Spleen (tissue), 11 donors: Measurements from ENCODE around the gene SLC7A5. TPM values are rescaled to one million over a fixed set of nuclear protein-coding genes. Genes with fewer than 3 reads are reported as not detected.

ENCODE experiments used
- DNase-seq: peaks from one replicate; pipeline ENCODE4 v3.0.0-alpha.2; 2020
- H3K27ac ChIP-seq, 8 donors: fragments of 200-600 bp; sonication (generic) in 7 of 8; 1 replicate in 4 of 8; 2 replicates in 4 of 8; pipeline versions ENCODE4 v1.5.0 to v1.8.0; 2016 to 2021; ENCODE audit warnings: inconsistent platforms in 4 of 8, mild to moderate bottlenecking in 4 of 8, moderate library complexity in 1 of 8
- H3K27me3 ChIP-seq, 7 donors: fragments of 200-600 bp; sonication (generic) in 6 of 7; replicated peaks in 1 of 7; 1 replicate in 4 of 7; 2 replicates in 3 of 7; pipeline versions ENCODE4 v1.5.0 to v1.8.0; 2016 to 2021; ENCODE audit warnings: inconsistent platforms in 3 of 7, mild to moderate bottlenecking in 1 of 7
- H3K36me3 ChIP-seq, 6 donors: fragments of 200-600 bp; sonication (generic) in 5 of 6; 1 replicate in 4 of 6; 2 replicates in 2 of 6; pipeline versions ENCODE4 v1.5.0 to v1.8.0; 2016 to 2021; ENCODE audit warnings: inconsistent platforms in 2 of 6
- H3K4me1 ChIP-seq, 6 donors: fragments of 200-600 bp; sonication (generic) in 5 of 6; 1 replicate in 3 of 6; 2 replicates in 3 of 6; pipeline versions ENCODE4 v1.5.0 to v1.8.0; 2016 to 2021; ENCODE audit warnings: inconsistent platforms in 3 of 6
- H3K4me3 ChIP-seq, 8 donors: fragments of 200-600 bp; sonication (generic) in 7 of 8; 1 replicate in 4 of 8; 2 replicates in 4 of 8; pipeline versions ENCODE4 v1.5.0 to v1.8.0; 2016 to 2021; ENCODE audit warnings: inconsistent platforms in 4 of 8, mild to moderate bottlenecking in 4 of 8, moderate library complexity in 2 of 8
- H3K9me3 ChIP-seq, 8 donors: fragments of 200-600 bp; sonication (generic) in 7 of 8; 1 replicate in 4 of 8; 2 replicates in 4 of 8; pipeline versions ENCODE4 v1.5.0 to v1.8.0; 2016 to 2021; ENCODE audit warnings: inconsistent platforms in 4 of 8
- CTCF ChIP-seq, 11 experiments: fragments of 200-600 bp in 7 of 11; fragments of 450-650 bp in 4 of 11; sonication (generic) in 4 of 11; IDR thresholded peaks in 8 of 11; conservative IDR thresholded peaks in 3 of 11; 1 replicate in 7 of 11; 2 replicates in 4 of 11; pipeline versions ENCODE4 v1.4.0 to v1.8.0; 2016 to 2021; ENCODE audit warnings: antibody characterized with exemption in 11 of 11, inconsistent platforms in 4 of 11, mild to moderate bottlenecking in 1 of 11
- POLR2A ChIP-seq, 3 donors: fragments of 450-650 bp; IDR thresholded peaks; one replicate each; pipeline ENCODE4 v1.5.1; 2017; ENCODE audit warnings: antibody characterized with exemption in 3 of 3, mild to moderate bottlenecking in 1 of 3
- POLR2AphosphoS5 ChIP-seq, 3 donors: sonication (generic); formaldehyde crosslinking; IDR thresholded peaks; one replicate each; pipeline ENCODE4 v1.5.1; 2017; ENCODE audit warnings: antibody characterized with exemption in 3 of 3
- WGBS, 5 donors: extraction: QIAGEN DNeasy Blood & Tissue Kit in 3 of 5; methylation state at CpG; one replicate each; pipeline versions ENCODE4 v1.1.5 to v1.1.7; 2013 to 2018; 5-methylcytosine and 5-hydroxymethylcytosine counted together
- intact Hi-C: fragments of 100-400 bp; cut with DNase I; formaldehyde crosslinking; loops from one replicate; pipeline ENCODE4 v1.15.0; 2023; ENCODE audit warnings: low total_unique reads
- polyA plus RNA-seq, 3 donors: library from polyadenylated mRNA; stranded (reverse); fragments of 200-250 nt; gene quantifications; one replicate each; pipeline ENCODE4 v1.2.1, GENCODE V29; 2013
- total RNA-seq, 7 donors: library from RNA; depleted of rRNA in 3 of 7; stranded (reverse); fragments of >200 nt in 3 of 7; fragmentation: NEBNext Ultra II Directional in 4 of 7; extraction: Animal tissue kit (Norgen Biotek cat#: 25700) in 4 of 7; gene quantifications; one replicate each; pipeline versions ENCODE4 v1.1.0 to v1.2.1, GENCODE V29; 2016 to 2021
- donor health status: healthy with polysubstance abuse.
- donor health status: DM: no; HTN: no; CAD: no; lungs with moderate emphysema.
- donor health status: DM: no; HTN: no; CAD: no.
- donor health status: Bipolar disorder and iron deficiency.
- donor health status: healthy.
- donor health status: DM: no; HTN: no; CAD: no.
- donor health status: DM: yes; HTN: yes; CAD: no.

SLC7A5 gene
- total and polyA plus RNA-seq, 10 donors: 2.5 to 30.6 (median 17.0) TPM

- Histone ChIP-seq H3K36me3 (no peaks in the 10 kb centered on the region), H3K27ac (no peak overlapping the region), H3K9me3 (no peaks in the 10 kb centered on the region), H3K4me1 (peaks cover 0 to 8% (median 0%) of the 10 kb centered on the region in 6 donors), H3K27me3 (peaks cover 0 to 14% (median 0%) of the 10 kb centered on the region in 7 donors), H3K4me3 (no peak overlapping the region)
- no peak for TF ChIP-seq POLR2A (IDR thresholded peaks at IDR 0.05)
- TF ChIP-seq POLR2AphosphoS5 (IDR thresholded peaks at IDR 0.05): no peak
- no peak for TF ChIP-seq CTCF (IDR thresholded peaks at IDR 0.05 in 8 of 11, conservative IDR thresholded peaks at IDR 0.05 in 3 of 11)
- WGBS, 5 donors: 76 to 84% (median 81%) methylated on average over 6 of the region's 6 CpGs
- no peak for DNase-seq
- intact Hi-C loops: no loop called here
These were observed 68.8 kb downstream of the SLC7A5 start for GRCh38 chr16:87800497-87800896.

GRCh38 chr16:87795336-87795735, 74.0 kb downstream of the SLC7A5 start:
- no peaks in the 10 kb centered on the region for H3K4me1 ChIP-seq
- H3K4me3 ChIP-seq: no peak overlapping the region
- H3K36me3 ChIP-seq: no peaks in the 10 kb centered on the region
- H3K27ac ChIP-seq: no peak overlapping the region
- 88 to 90% (median 88%) methylated on average over 9 to 12 of the region's 12 CpGs for WGBS, 5 donors
- no peaks in the 10 kb centered on the region for H3K27me3 ChIP-seq
- intact Hi-C loops: no loop called here
- H3K9me3 ChIP-seq: no peaks in the 10 kb centered on the region
- no peak for DNase-seq
- TF ChIP-seq POLR2A (IDR thresholded peaks at IDR 0.05) (no peak), POLR2AphosphoS5 (IDR thresholded peaks at IDR 0.05) (no peak), CTCF (IDR thresholded peaks at IDR 0.05 in 8 of 11, conservative IDR thresholded peaks at IDR 0.05 in 3 of 11) (no peak)

- Histone ChIP-seq H3K27ac (no peak overlapping the region), H3K4me3 (no peak overlapping the region), H3K36me3 (no peaks in the 10 kb centered on the region), H3K27me3 (no peaks in the 10 kb centered on the region), H3K9me3 (no peaks in the 10 kb centered on the region), H3K4me1 (no peaks in the 10 kb centered on the region)
- WGBS, 5 donors: 76 to 91% (median 89%) methylated on average over 10 to 14 of the region's 14 CpGs
- intact Hi-C loops: no loop called here
- no peak for DNase-seq
- no peak for TF ChIP-seq POLR2AphosphoS5 (IDR thresholded peaks at IDR 0.05)
- no peak for TF ChIP-seq POLR2A (IDR thresholded peaks at IDR 0.05)
- TF ChIP-seq CTCF (IDR thresholded peaks at IDR 0.05 in 8 of 11, conservative IDR thresholded peaks at IDR 0.05 in 3 of 11): no peak
These were observed 74.7 kb downstream of the SLC7A5 start for GRCh38 chr16:87794485-87795078.

- no peak for TF ChIP-seq POLR2A (IDR thresholded peaks at IDR 0.05)
- no peak for TF ChIP-seq POLR2AphosphoS5 (IDR thresholded peaks at IDR 0.05)
- TF ChIP-seq CTCF (IDR thresholded peaks at IDR 0.05 in 8 of 11, conservative IDR thresholded peaks at IDR 0.05 in 3 of 11): no peak
- intact Hi-C loops: no loop called here
- WGBS, 5 donors: 90 to 93% (median 92%) methylated on average over 7 of the region's 7 CpGs
These were observed 77.1 kb downstream of the SLC7A5 start for GRCh38 chr16:87792205-87792565.

More at GRCh38 chr16:87792205-87792565, 77.1 kb downstream of the SLC7A5 start:
- no peak overlapping the region for H3K4me3 ChIP-seq
- H3K27ac ChIP-seq: no peak overlapping the region
- H3K27me3 ChIP-seq: no peaks in the 10 kb centered on the region
- no peaks in the 10 kb centered on the region for H3K4me1 ChIP-seq
- no peaks in the 10 kb centered on the region for H3K9me3 ChIP-seq
- H3K36me3 ChIP-seq: no peaks in the 10 kb centered on the region
- DNase-seq: no peak
